OCI-LY7 (cell line): Measurements from ENCODE around the gene RAB40C. TPM values are rescaled to one million over a fixed set of nuclear protein-coding genes. Genes with fewer than 3 reads are reported as not detected.

Experiments used
- BruUV-seq: library from RNA; stranded (reverse); fragments of 400-500 nt; replicated peaks from 2 replicates; lab custom pipeline; 2021; lab: Mats Ljungman, UMichigan
- CTCF ChIA-PET: fragments of 300-600 bp; sonication (Branson Sonifier 250); formaldehyde crosslinking; loops from one replicate; lab custom pipeline; 2022; ENCODE audit warnings: antibody characterized with exemption; ENCODE audit not compliant: unreplicated experiment; lab: Charles Lee
- POLR2A ChIA-PET: fragments of 300-600 bp; sonication (Branson Sonifier 250); formaldehyde crosslinking; loops from one replicate; lab custom pipeline; 2022; ENCODE audit warnings: antibody characterized with exemption; lab: Charles Lee
- DNase-seq: peaks from one replicate; pipeline ENCODE4 v3.0.0-alpha.2; 2015; ENCODE audit warnings: low spot score
- H2AFZ ChIP-seq: fragments of 200-600 bp; sonication (generic), shearing (Covaris generic); 2 replicates; pipeline ENCODE4 v1.6.1; 2014; ENCODE audit warnings: mild to moderate bottlenecking, antibody characterized with exemption, low read length, moderate library complexity
- H3K27ac ChIP-seq: fragments of 200-600 bp; sonication (generic); 2 replicates; pipeline ENCODE4 v1.5.1; 2014; ENCODE audit warnings: mixed run types, low read depth, mild to moderate bottlenecking, moderate library complexity, low read length, inconsistent platforms; ENCODE audit not compliant: poor library complexity, severe bottlenecking
- H3K36me3 ChIP-seq: fragments of 200-600 bp; sonication (generic); 2 replicates; pipeline ENCODE4 v1.6.1; 2014; ENCODE audit warnings: mild to moderate bottlenecking, antibody characterized with exemption, low read length, moderate library complexity, mixed read lengths; ENCODE audit not compliant: insufficient read depth
- H3K4me1 ChIP-seq: fragments of 200-600 bp; sonication (generic); 2 replicates; pipeline ENCODE4 v1.5.1; 2014; ENCODE audit warnings: mild to moderate bottlenecking, low read length; ENCODE audit not compliant: insufficient read depth, poor library complexity, severe bottlenecking
- H3K4me2 ChIP-seq: fragments of 200-600 bp; sonication (generic); 2 replicates; pipeline ENCODE4 v1.6.1; 2014; ENCODE audit warnings: mild to moderate bottlenecking, low read length
- H3K4me3 ChIP-seq: fragments of 200-600 bp; sonication (generic); 2 replicates; pipeline ENCODE4 v1.5.1; 2014; ENCODE audit warnings: mild to moderate bottlenecking, low read depth, low read length; ENCODE audit not compliant: poor library complexity, severe bottlenecking
- H3K79me2 ChIP-seq: fragments of 200-600 bp; sonication (generic); 2 replicates; pipeline ENCODE4 v1.6.1; 2016; ENCODE audit warnings: low read depth, mild to moderate bottlenecking, low read length, moderate library complexity, mixed read lengths; ENCODE audit not compliant: insufficient read depth
- H3K9me2 ChIP-seq: fragments of 200-600 bp; sonication (generic); 2 replicates; pipeline ENCODE4 v1.6.1; 2016; ENCODE audit warnings: mild to moderate bottlenecking, low read length, mixed read lengths; ENCODE audit not compliant: insufficient read depth
- H3K9me3 ChIP-seq: fragments of 200-600 bp; sonication (generic); 2 replicates; pipeline ENCODE4 v1.6.1; 2014; ENCODE audit warnings: mild to moderate bottlenecking, mixed run types, low read length, mixed read lengths
- H4K20me1 ChIP-seq: fragments of 200-600 bp; sonication (generic); 2 replicates; pipeline ENCODE4 v1.6.1; 2014; ENCODE audit warnings: mild to moderate bottlenecking, antibody characterized with exemption, low read length, moderate library complexity, mixed read lengths; ENCODE audit not compliant: insufficient read depth
- EZH2phosphoT487 ChIP-seq: fragments of 200-600 bp; sonication (generic); IDR thresholded peaks from 2 replicates; pipeline ENCODE4 v1.6.1; 2018; ENCODE audit warnings: low read depth, borderline replicate concordance, mild to moderate bottlenecking, mixed run types, antibody characterized with exemption, low read length, moderate library complexity, mixed read lengths
- intact Hi-C: fragments of 100-400 bp; cut with micrococcal nuclease; formaldehyde crosslinking; loops from one replicate; pipeline ENCODE4 v1.10.0; 2022; ENCODE audit not compliant: unreplicated experiment
- total RNA-seq, 2 experiments: library from RNA; depleted of rRNA in 1 of 2; stranded (reverse); fragments of >200 nt in 1 of 2; shearing (Covaris generic) in 1 of 2; gene quantifications; 2 replicates each; pipeline ENCODE4 v1.2.3, GENCODE V29; 2014 to 2022
- TF ChIP-seq, protein P1 (sequence below): fragments of 200-600 bp; sonication (generic); conservative IDR thresholded peaks from 2 replicates; pipeline ENCODE4 v1.5.1; 2014; ENCODE audit warnings: mild to moderate bottlenecking, antibody characterized with exemption, low read length, moderate library complexity, mixed read lengths

RAB40C gene
- total RNA-seq, 2 experiments from 2014 or later = 19.3 to 20.9 TPM

DNA sequence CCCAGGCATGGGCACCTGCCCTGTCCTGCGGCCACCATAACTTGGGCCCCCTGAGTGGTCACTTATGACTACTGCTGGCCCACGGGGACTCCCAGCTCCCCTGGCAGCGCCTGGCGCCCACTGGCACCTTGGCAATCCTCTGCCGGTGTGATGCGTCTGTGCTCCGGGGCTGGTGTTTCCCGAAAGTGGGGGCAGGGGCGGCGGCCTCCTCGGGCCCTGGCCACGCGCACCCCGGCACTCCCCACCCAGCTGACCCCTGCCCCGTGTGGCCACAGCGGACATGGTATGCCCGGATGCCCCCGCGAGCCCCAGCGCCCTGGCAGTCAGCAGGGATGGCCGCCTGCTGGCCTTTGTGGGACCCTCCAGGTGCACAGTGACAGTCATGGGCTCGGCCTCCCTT lies 67.6 kb downstream of the RAB40C start:
- Histone ChIP-seq H3K9me2 (no peaks in the 10 kb centered on the region), H2AFZ (no peak overlapping the region), H3K9me3 (no peaks in the 10 kb centered on the region), H3K4me1 (peaks cover 6% of the 10 kb centered on the region), H3K4me3 (no peak overlapping the region), H3K27ac (no peak overlapping the region), H3K36me3 (peaks cover 46% of the 10 kb centered on the region; the same call in 1 of the 2 replicates), H3K4me2 (no peak overlapping the region), H3K79me2 (no peaks in the 10 kb centered on the region), H4K20me1 (no peaks in the 10 kb centered on the region)
- POLR2A ChIA-PET = no interaction called here
- TF ChIP-seq, protein P1, sequence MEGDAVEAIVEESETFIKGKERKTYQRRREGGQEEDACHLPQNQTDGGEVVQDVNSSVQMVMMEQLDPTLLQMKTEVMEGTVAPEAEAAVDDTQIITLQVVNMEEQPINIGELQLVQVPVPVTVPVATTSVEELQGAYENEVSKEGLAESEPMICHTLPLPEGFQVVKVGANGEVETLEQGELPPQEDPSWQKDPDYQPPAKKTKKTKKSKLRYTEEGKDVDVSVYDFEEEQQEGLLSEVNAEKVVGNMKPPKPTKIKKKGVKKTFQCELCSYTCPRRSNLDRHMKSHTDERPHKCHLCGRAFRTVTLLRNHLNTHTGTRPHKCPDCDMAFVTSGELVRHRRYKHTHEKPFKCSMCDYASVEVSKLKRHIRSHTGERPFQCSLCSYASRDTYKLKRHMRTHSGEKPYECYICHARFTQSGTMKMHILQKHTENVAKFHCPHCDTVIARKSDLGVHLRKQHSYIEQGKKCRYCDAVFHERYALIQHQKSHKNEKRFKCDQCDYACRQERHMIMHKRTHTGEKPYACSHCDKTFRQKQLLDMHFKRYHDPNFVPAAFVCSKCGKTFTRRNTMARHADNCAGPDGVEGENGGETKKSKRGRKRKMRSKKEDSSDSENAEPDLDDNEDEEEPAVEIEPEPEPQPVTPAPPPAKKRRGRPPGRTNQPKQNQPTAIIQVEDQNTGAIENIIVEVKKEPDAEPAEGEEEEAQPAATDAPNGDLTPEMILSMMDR = no peak
- TF ChIP-seq EZH2phosphoT487 = no peak
- BruUV-seq = no TSS peak
- intact Hi-C loops = no loop called here
- CTCF ChIA-PET = no interaction called here
- DNase-seq = no peak

DNA sequence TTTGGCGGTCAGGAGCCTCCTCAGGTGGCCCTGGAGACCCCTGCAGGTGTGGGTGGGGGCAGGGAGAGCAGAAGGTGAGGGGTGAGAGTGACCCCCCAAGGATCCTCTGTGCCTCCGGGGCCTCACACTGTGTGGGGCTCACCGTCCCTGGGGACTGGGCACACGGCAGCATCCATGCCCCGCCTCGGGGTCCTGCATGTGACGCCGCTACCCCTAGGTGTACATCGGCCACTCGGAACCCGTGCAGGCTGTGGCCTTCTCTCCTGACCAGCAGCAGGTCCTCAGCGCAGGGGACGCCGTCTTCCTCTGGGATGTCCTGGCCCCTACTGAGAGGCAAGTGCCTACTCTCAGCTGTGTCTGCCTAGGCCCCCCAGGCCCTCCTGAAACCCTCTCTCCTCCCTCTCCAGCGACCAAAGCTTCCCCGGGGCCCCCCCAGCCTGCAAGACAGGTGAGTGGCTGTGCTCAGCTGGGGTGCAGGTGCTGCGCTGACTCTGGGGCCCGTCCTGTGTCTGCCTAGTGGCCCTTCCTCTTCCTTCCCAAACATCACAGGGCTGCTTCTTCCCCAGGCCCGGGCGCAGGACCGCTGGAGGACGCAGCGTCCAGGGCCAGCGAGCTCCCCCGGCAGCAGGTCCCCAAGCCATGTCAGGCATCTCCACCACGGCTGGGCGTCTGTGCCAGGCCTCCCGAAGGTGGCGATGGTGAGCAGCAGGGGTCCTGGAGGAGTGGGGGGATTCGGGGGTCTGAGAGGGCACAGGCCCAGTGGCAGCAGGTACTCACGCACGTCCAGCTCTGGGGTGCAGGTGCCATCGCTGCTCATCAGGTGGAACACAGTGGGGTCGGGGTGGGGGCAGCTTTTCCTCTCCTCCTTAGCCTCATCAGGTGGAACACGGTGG lies 69.1 kb downstream of the RAB40C start:
- POLR2A ChIA-PET = no interaction called here
- BruUV-seq = no TSS peak

More for the DNA sequence above, 69.1 kb downstream of the RAB40C start:
- Histone ChIP-seq H3K4me2 (no peak overlapping the region), H3K4me1 (peaks cover 6% of the 10 kb centered on the region), H3K4me3 (no peak overlapping the region), H3K9me2 (no peaks in the 10 kb centered on the region), H2AFZ (no peak overlapping the region), H3K36me3 (peaks cover 43% of the 10 kb centered on the region; the same call in 1 of the 2 replicates), H3K79me2 (no peaks in the 10 kb centered on the region), H3K9me3 (no peaks in the 10 kb centered on the region), H3K27ac (no peak overlapping the region), H4K20me1 (no peaks in the 10 kb centered on the region)
- no peak for DNase-seq
- no peak for TF ChIP-seq EZH2phosphoT487
- TF ChIP-seq, protein P1 = no peak
- intact Hi-C loops = no loop called here
- CTCF ChIA-PET = no interaction called here
